Stimulated activated CD8-positive, alpha-beta memory T cell treated with anti-CD3 and anti-CD28 coated beads, Interleukin-12 subunit alpha, Interleukin-12 subunit beta, amount 100 ng/mL, for 24 hours (primary cell): ENCODE results near the gene NEB.
A peak's percentile ranks its signal among the peaks of the same experiment; 100 is the strongest.

ENCODE experiments used
- DNase-seq: peaks from one replicate; pipeline ENCODE4 v3.0.0-alpha.2; 2020; ENCODE audit errors: extremely low read depth

NEB gene

GRCh38 chr2:151481744-151482143 is 252.5 kb downstream of the NEB start:
- peak; percentile 1 for DNase-seq

- DNase-seq = no peak
These were observed 256.3 kb downstream of the NEB start for GRCh38 chr2:151478011-151478410.

- DNase-seq = no peak
These were observed 258.0 kb downstream of the NEB start for GRCh38 chr2:151476287-151476686.

GRCh38 chr2:151475071-151475470 is 259.2 kb downstream of the NEB start:
- DNase-seq = no peak

GRCh38 chr2:151472966-151473365 is 261.3 kb downstream of the NEB start:
- DNase-seq = no peak

- no peak for DNase-seq
These were observed 263.7 kb downstream of the NEB start for GRCh38 chr2:151470556-151470955.

DNA sequence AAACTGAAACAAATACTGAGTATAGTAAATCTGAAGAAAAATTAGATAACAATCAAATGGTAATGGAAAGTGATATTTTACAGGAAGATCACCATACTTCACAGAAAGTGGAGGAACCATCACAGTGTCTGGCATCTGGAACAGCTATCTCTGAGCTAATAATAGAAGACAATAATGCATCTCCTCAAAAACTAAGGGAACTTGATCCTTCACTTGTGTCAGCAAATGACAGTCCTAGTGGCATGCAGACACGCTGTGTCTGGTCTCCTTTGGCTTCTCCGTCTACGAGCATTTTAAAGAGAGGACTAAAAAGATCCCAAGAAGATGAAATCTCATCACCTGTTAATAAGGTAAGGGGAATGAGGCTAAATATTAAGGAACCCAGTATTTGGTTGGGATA is 268.5 kb downstream of the NEB start:
- no peak for DNase-seq

- DNase-seq = no peak
These were observed 274.9 kb downstream of the NEB start for GRCh38 chr2:151459358-151459757.

- DNase-seq = no peak
These were observed 295.1 kb downstream of the NEB start for GRCh38 chr2:151439127-151439526.

DNA sequence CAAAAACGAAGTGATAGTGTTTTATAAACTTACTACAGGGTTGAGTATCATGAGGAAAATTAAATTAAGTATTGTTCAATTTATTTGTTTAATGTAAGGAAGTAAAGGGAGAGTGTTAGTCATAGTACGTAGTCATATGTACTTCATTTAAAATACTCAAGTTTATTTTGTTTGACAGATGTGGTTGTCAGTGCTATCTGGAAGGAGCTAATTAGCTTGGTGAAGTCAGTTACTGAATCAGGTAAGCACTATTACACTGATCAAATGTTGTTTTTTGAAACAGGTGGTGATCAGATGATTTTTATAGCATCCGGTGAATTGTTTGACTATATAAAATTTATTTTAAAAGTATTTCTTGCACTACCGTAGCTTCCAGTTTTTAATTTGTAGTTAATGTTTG is 295.8 kb downstream of the NEB start:
- no peak for DNase-seq

DNA sequence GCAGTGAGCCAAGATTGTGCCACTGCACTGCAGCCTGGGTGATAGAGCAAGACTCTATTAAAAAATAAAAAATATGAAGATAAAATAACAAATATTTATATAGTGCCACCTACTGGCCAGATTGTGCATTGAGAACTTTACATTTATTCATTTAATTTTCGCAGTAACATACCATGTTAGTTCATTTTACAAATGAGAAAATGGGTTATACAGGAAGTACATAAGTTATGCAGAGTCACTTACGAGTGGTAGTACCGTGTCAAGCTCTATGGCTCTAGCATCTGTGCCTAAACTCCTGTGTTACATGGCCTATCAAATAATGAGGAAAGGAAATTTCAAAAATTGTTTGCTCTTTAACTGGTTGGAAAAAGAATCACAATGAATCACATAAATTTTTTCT is 296.6 kb downstream of the NEB start:
- DNase-seq = no peak
